HL-60 (cell line): ENCODE results near the gene EDEM1.

Source experiments
- CTCF ChIP-seq: IDR thresholded peaks from one replicate; pipeline ENCODE4 v1.5.1; 2011; ENCODE audit warnings: low read length, control low read depth, inconsistent platforms; ENCODE audit not compliant: insufficient read depth
- GABPA ChIP-seq: IDR thresholded peaks from 2 replicates; pipeline ENCODE4 v1.6.1; 2012; ENCODE audit warnings: low read depth
- POLR2AphosphoS5 ChIP-seq: IDR thresholded peaks from 2 replicates; pipeline ENCODE4 v1.6.1; 2012; ENCODE audit warnings: low read depth

GRCh38 chr3:5169807-5170206, 17.7 kb upstream of the EDEM1 start:
- TF ChIP-seq CTCF: no peak
- no peak for TF ChIP-seq POLR2AphosphoS5
- no peak for TF ChIP-seq GABPA
